Measurements from ENCODE around the gene ANLN.

GRCh38 chr7:36407636-36408550 lies 18.2 kb downstream of the ANLN start:
- TF ChIP-seq CTCF (IDR thresholded peaks at IDR 0.05) (no peak), POLR2A (IDR thresholded peaks at IDR 0.05) (no peak), EP300 (IDR thresholded peaks at IDR 0.05) (no peak)
